SK-N-SH treated with all-trans-retinoic acid at 6 μM for 48 hours (cell line): ENCODE results near the gene PLA2R1.

Source experiments
- ATAC-seq: fragments of 200-7000 bp; cut with Tn5 transposase; 3 replicates; pipeline ENCODE4 v1.9.1; 2020; ENCODE audit warnings: mild to moderate bottlenecking, moderate library complexity
- ARNTL ChIP-seq: fragments of 450-650 bp; formaldehyde crosslinking; IDR thresholded peaks from 2 replicates; pipeline ENCODE4 v1.5.0; 2020; ENCODE audit warnings: low read depth, mild to moderate bottlenecking, moderate library complexity, borderline replicate concordance
- BACH2 ChIP-seq: fragments of 250-450 bp; sonication (Bioruptor Pico); IDR thresholded peaks from 2 replicates; pipeline ENCODE4 v1.9.0; 2021; ENCODE audit warnings: mild to moderate bottlenecking, borderline replicate concordance
- CREB5 ChIP-seq: fragments of 250-450 bp; sonication (Bioruptor Pico); IDR thresholded peaks from 2 replicates; pipeline ENCODE4 v1.5.1; 2020; ENCODE audit warnings: low read depth, mild to moderate bottlenecking, moderate library complexity
- CSDC2 ChIP-seq: fragments of 250-450 bp; sonication (Bioruptor Pico); IDR thresholded peaks from 2 replicates; pipeline ENCODE4 v1.5.0; 2020; ENCODE audit warnings: mild to moderate bottlenecking, moderate library complexity
- CSRNP3 ChIP-seq: fragments of 250-450 bp; sonication (Bioruptor Pico); IDR thresholded peaks from 2 replicates; pipeline ENCODE4 v1.5.1; 2021; ENCODE audit warnings: mild to moderate bottlenecking, moderate library complexity
- ESRRG ChIP-seq: fragments of 250-450 bp; sonication (Bioruptor Pico); IDR thresholded peaks from 2 replicates; pipeline ENCODE4 v1.6.1; 2021; ENCODE audit warnings: mild to moderate bottlenecking
- GLIS3 ChIP-seq: fragments of 250-450 bp; sonication (Bioruptor Pico); IDR thresholded peaks from 2 replicates; pipeline ENCODE4 v1.5.0; 2020; ENCODE audit warnings: mild to moderate bottlenecking, moderate library complexity
- ISL1 ChIP-seq: fragments of 250-450 bp; sonication (Bioruptor Pico); IDR thresholded peaks from 2 replicates; pipeline ENCODE4 v2.1.2; 2022; ENCODE audit warnings: mild to moderate bottlenecking, moderate library complexity
- OSR1 ChIP-seq: fragments of 250-450 bp; sonication (Bioruptor Pico); IDR thresholded peaks from 2 replicates; pipeline ENCODE4 v1.8.0; 2022; ENCODE audit warnings: moderate library complexity, mild to moderate bottlenecking, inconsistent platforms
- PATZ1 ChIP-seq: fragments of 250-450 bp; sonication (Bioruptor Pico); IDR thresholded peaks from 2 replicates; pipeline ENCODE4 v1.8.0; 2020; ENCODE audit warnings: mild to moderate bottlenecking, moderate library complexity, borderline replicate concordance
- POU6F1 ChIP-seq: fragments of 250-450 bp; sonication (Bioruptor Pico); IDR thresholded peaks from 2 replicates; pipeline ENCODE4 v1.8.0; 2021; ENCODE audit warnings: low read depth, mild to moderate bottlenecking, moderate library complexity, borderline replicate concordance
- PPARA ChIP-seq: fragments of 250-450 bp; sonication (Bioruptor Pico); IDR thresholded peaks from 2 replicates; pipeline ENCODE4 v1.5.0; 2020; ENCODE audit warnings: mild to moderate bottlenecking, borderline replicate concordance
- RARB ChIP-seq: fragments of 250-450 bp; sonication (Bioruptor Pico); IDR thresholded peaks from 2 replicates; pipeline ENCODE4 v1.8.0; 2021; ENCODE audit warnings: mild to moderate bottlenecking, moderate library complexity
- SNAI2 ChIP-seq: fragments of 250-450 bp; sonication (Bioruptor Pico); IDR thresholded peaks from 2 replicates; pipeline ENCODE4 v1.5.0; 2020; ENCODE audit warnings: mild to moderate bottlenecking, moderate library complexity
- TCF4 ChIP-seq: fragments of 250-450 bp; sonication (Bioruptor Pico); IDR thresholded peaks from 2 replicates; pipeline ENCODE4 v1.8.0; 2021; ENCODE audit warnings: mild to moderate bottlenecking, moderate library complexity, borderline replicate concordance
- TOX ChIP-seq: fragments of 250-450 bp; sonication (Bioruptor Pico); IDR thresholded peaks from 2 replicates; pipeline ENCODE4 v1.8.0; 2021; ENCODE audit warnings: mild to moderate bottlenecking, moderate library complexity, borderline replicate concordance
- TSHZ2 ChIP-seq: fragments of 250-450 bp; sonication (Bioruptor Pico); IDR thresholded peaks from 2 replicates; pipeline ENCODE4 v1.5.0; 2020; ENCODE audit warnings: mild to moderate bottlenecking, moderate library complexity
- ZC3H10 ChIP-seq: fragments of 250-450 bp; sonication (Bioruptor Pico); IDR thresholded peaks from 2 replicates; pipeline ENCODE4 v1.5.1; 2021; ENCODE audit warnings: mild to moderate bottlenecking, moderate library complexity
- ZFP3 ChIP-seq: fragments of 250-450 bp; sonication (Bioruptor Pico); IDR thresholded peaks from 2 replicates; pipeline ENCODE4 v1.5.0; 2020; ENCODE audit warnings: mild to moderate bottlenecking, moderate library complexity
- ZFP30 ChIP-seq: fragments of 450-650 bp; formaldehyde crosslinking; IDR thresholded peaks from 2 replicates; pipeline ENCODE4 v1.5.0; 2022; ENCODE audit warnings: mild to moderate bottlenecking, moderate library complexity
- ZNF565 ChIP-seq: fragments of 450-650 bp; formaldehyde crosslinking; conservative IDR thresholded peaks from 2 replicates; pipeline ENCODE4 v1.5.0; 2020; ENCODE audit warnings: low read depth, mild to moderate bottlenecking, moderate library complexity
- ZNF70 ChIP-seq: fragments of 450-650 bp; formaldehyde crosslinking; IDR thresholded peaks from 2 replicates; pipeline ENCODE4 v1.5.0; 2020; ENCODE audit warnings: mild to moderate bottlenecking, moderate library complexity
- ZNF8 ChIP-seq: fragments of 450-650 bp; formaldehyde crosslinking; IDR thresholded peaks from 2 replicates; pipeline ENCODE4 v1.5.0; 2020; ENCODE audit warnings: mild to moderate bottlenecking, moderate library complexity

Gene PLA2R1

GRCh38 chr2:160053946-160054345 is 8.5 kb downstream of the PLA2R1 start:
- no peak for TF ChIP-seq ZNF565 (CRISPR knock-in tag)
- TF ChIP-seq ZFP3 (CRISPR knock-in tag), result no peak
- no peak for TF ChIP-seq ARNTL
- no peak for TF ChIP-seq ZFP30 (CRISPR knock-in tag)
- TF ChIP-seq RARB, result no peak
- no peak for TF ChIP-seq TOX
- no peak for TF ChIP-seq OSR1 (CRISPR knock-in tag)
- TF ChIP-seq, all 23 proteins: peak for 0

GRCh38 chr2:160052531-160052930 is 9.9 kb downstream of the PLA2R1 start:
- no peak for ATAC-seq
- TF ChIP-seq PPARA (no peak), BACH2 (CRISPR knock-in tag) (no peak), ZNF70 (CRISPR knock-in tag) (no peak), ZNF8 (CRISPR knock-in tag) (no peak), POU6F1 (no peak), CSDC2 (CRISPR knock-in tag) (no peak)

More at GRCh38 chr2:160053946-160054345, 8.5 kb downstream of the PLA2R1 start:
- ATAC-seq, result no peak

GRCh38 chr2:160051371-160051800 is 11.0 kb downstream of the PLA2R1 start:
- TF ChIP-seq ARNTL (no peak), ESRRG (CRISPR knock-in tag) (no peak), SNAI2 (CRISPR knock-in tag) (no peak), CREB5 (CRISPR knock-in tag) (no peak), TOX (no peak), BACH2 (CRISPR knock-in tag) (no peak), PPARA (no peak), ZNF8 (CRISPR knock-in tag) (no peak), CSDC2 (CRISPR knock-in tag) (no peak), TCF4 (CRISPR knock-in tag) (no peak), ZNF70 (CRISPR knock-in tag) (no peak), CSRNP3 (CRISPR knock-in tag) (no peak), GLIS3 (CRISPR knock-in tag) (no peak), ZFP30 (CRISPR knock-in tag) (no peak), ISL1 (CRISPR knock-in tag) (no peak)
- peak; percentile 62 for ATAC-seq

GRCh38 chr2:160050147-160050546 is 12.3 kb downstream of the PLA2R1 start:
- ATAC-seq, result no peak
- TF ChIP-seq TOX (no peak), ARNTL (no peak), ZNF70 (CRISPR knock-in tag) (no peak), PATZ1 (CRISPR knock-in tag) (no peak), CREB5 (CRISPR knock-in tag) (no peak), ZNF565 (CRISPR knock-in tag) (no peak), GLIS3 (CRISPR knock-in tag) (no peak), ZFP3 (CRISPR knock-in tag) (no peak), CSRNP3 (CRISPR knock-in tag) (no peak), ZC3H10 (CRISPR knock-in tag) (no peak), BACH2 (CRISPR knock-in tag) (no peak), TCF4 (CRISPR knock-in tag) (no peak), ESRRG (CRISPR knock-in tag) (no peak), SNAI2 (CRISPR knock-in tag) (no peak), RARB (no peak), ZNF8 (CRISPR knock-in tag) (no peak), TSHZ2 (no peak), OSR1 (CRISPR knock-in tag) (no peak), PPARA (no peak)
